Astrocyte of the spinal cord (primary cell): ENCODE measurements around the gene GSG1L.

ENCODE experiments used
- DNase-seq: peaks from one replicate; pipeline ENCODE4 v3.0.0; 2011; ENCODE audit warnings: low read depth, low spot score
- H3K4me3 ChIP-seq: 2 replicates; pipeline ENCODE4 v1.5.1; 2011; ENCODE audit warnings: low read depth, mild to moderate bottlenecking, low read length, moderate library complexity
- CTCF ChIP-seq: IDR thresholded peaks from 2 replicates; pipeline ENCODE4 v1.5.1; 2012; ENCODE audit warnings: low read depth, mild to moderate bottlenecking, low read length, inconsistent platforms
- in situ Hi-C: cut with HindIII; loops from 2 replicates; pipeline ENCODE4 v1.10.0; 2017; ENCODE audit warnings: low sequenced_read_pairs

The GSG1L gene

GRCh38 chr16:27993587-27993986 lies 69.9 kb downstream of the GSG1L start:
- no peak for TF ChIP-seq CTCF
- no peak for DNase-seq
- no peak overlapping the region for H3K4me3 ChIP-seq
- in situ Hi-C loops, result no loop called here

- no peak overlapping the region for H3K4me3 ChIP-seq
- DNase-seq, result no peak
- in situ Hi-C loops, result no loop called here
- no peak for TF ChIP-seq CTCF
These were observed 71.6 kb downstream of the GSG1L start for GRCh38 chr16:27991876-27992275.

GRCh38 chr16:27985981-27986380 lies 77.5 kb downstream of the GSG1L start:
- no peak for TF ChIP-seq CTCF
- no peak overlapping the region for H3K4me3 ChIP-seq
- in situ Hi-C loops, result no loop called here
- no peak for DNase-seq

GRCh38 chr16:27984121-27984520 lies 79.4 kb downstream of the GSG1L start:
- no peak for DNase-seq
- no peak overlapping the region for H3K4me3 ChIP-seq
- TF ChIP-seq CTCF, result no peak
- in situ Hi-C loops, result no loop called here

GRCh38 chr16:27983244-27983643 lies 80.3 kb downstream of the GSG1L start:
- no peak for DNase-seq
- in situ Hi-C loops, result no loop called here
- no peak overlapping the region for H3K4me3 ChIP-seq
- TF ChIP-seq CTCF, result no peak

- no peak overlapping the region for H3K4me3 ChIP-seq
- TF ChIP-seq CTCF, result no peak
- DNase-seq, result no peak
- in situ Hi-C loops, result no loop called here
These were observed 81.3 kb downstream of the GSG1L start for GRCh38 chr16:27982184-27982583.
